Common myeloid progenitor, CD34-positive (primary cell): ENCODE measurements around the gene CLDN22. TPM values are rescaled to one million over a fixed set of nuclear protein-coding genes. Genes with fewer than 3 reads are reported as not detected.

ENCODE experiments used
- CTCF ChIA-PET: fragments of 350-600 bp; sonication (Branson Sonifier 250); formaldehyde crosslinking; loops from one replicate; lab custom pipeline; 2021; ENCODE audit warnings: antibody characterized with exemption; lab: Charles Lee
- POLR2A ChIA-PET: fragments of 350-600 bp; sonication (Branson Sonifier 250); formaldehyde crosslinking; loops from one replicate; lab custom pipeline; 2021; ENCODE audit warnings: antibody characterized with exemption; lab: Charles Lee
- DNase-seq, 3 donors: peaks; one replicate each; pipeline versions ENCODE4 v3.0.0 to v3.0.0-alpha.2; 2013
- H3K27ac ChIP-seq, 2 experiments: 1 replicate in 1 of 2; 2 replicates in 1 of 2; pipeline ENCODE4 v1.7.0; 2013; ENCODE audit warnings: inconsistent platforms in 2 of 2, low read length in 2 of 2, mild to moderate bottlenecking in 2 of 2, low read depth in 1 of 2, moderate library complexity in 1 of 2; ENCODE audit not compliant: severe bottlenecking in 2 of 2, insufficient read depth in 1 of 2, poor library complexity in 1 of 2
- H3K27me3 ChIP-seq, 5 experiments: replicated peaks in 2 of 5; 1 replicate in 3 of 5; 2 replicates in 2 of 5; pipeline versions ENCODE4 v1.6.1 to v1.7.0; 2013; ENCODE audit warnings: low read length in 4 of 5, mild to moderate bottlenecking in 2 of 5, moderate library complexity in 2 of 5, inconsistent platforms in 1 of 5; ENCODE audit not compliant: insufficient read depth in 5 of 5, control insufficient read depth in 4 of 5
- H3K36me3 ChIP-seq, 4 experiments: 1 replicate in 2 of 4; 2 replicates in 2 of 4; pipeline versions ENCODE4 v1.6.1 to v1.7.0; 2013; ENCODE audit warnings: low read length in 3 of 4, control low read depth in 1 of 4, mild to moderate bottlenecking in 1 of 4; ENCODE audit not compliant: control insufficient read depth in 4 of 4, insufficient read depth in 4 of 4
- H3K4me1 ChIP-seq, 4 experiments: 1 replicate in 3 of 4; 2 replicates in 1 of 4; pipeline versions ENCODE4 v1.6.1 to v1.7.1; 2013; ENCODE audit warnings: low read length in 3 of 4, mild to moderate bottlenecking in 3 of 4, control low read depth in 1 of 4, inconsistent platforms in 1 of 4, moderate library complexity in 1 of 4; ENCODE audit not compliant: control insufficient read depth in 4 of 4, insufficient read depth in 4 of 4; ENCODE audit errors: control extremely low read depth in 1 of 4
- H3K4me3 ChIP-seq, 7 experiments: 1 replicate in 4 of 7; 2 replicates in 3 of 7; pipeline versions ENCODE4 v1.5.1 to v1.7.0; 2013; ENCODE audit warnings: mild to moderate bottlenecking in 7 of 7, low read length in 6 of 7, moderate library complexity in 6 of 7, inconsistent platforms in 2 of 7, low read depth in 2 of 7, control low read depth in 1 of 7; ENCODE audit not compliant: insufficient read depth in 4 of 7, control insufficient read depth in 1 of 7; ENCODE audit errors: extremely low read depth in 1 of 7
- H3K9me3 ChIP-seq, 5 experiments: 1 replicate in 4 of 5; 2 replicates in 1 of 5; pipeline versions ENCODE4 v1.6.1 to v1.7.1; 2013; ENCODE audit warnings: low read length in 4 of 5, mild to moderate bottlenecking in 2 of 5, inconsistent platforms in 1 of 5, low read depth in 1 of 5, moderate library complexity in 1 of 5; ENCODE audit not compliant: control insufficient read depth in 4 of 5, insufficient read depth in 2 of 5; ENCODE audit errors: control extremely low read depth in 1 of 5
- WGBS: methylation state at CpG from one replicate; pipeline ENCODE4 v1.1.5; 2013; ENCODE audit not compliant: insufficient coverage; 5-methylcytosine and 5-hydroxymethylcytosine counted together
- polyA plus RNA-seq: library from polyadenylated mRNA; unstranded; fragments of 120-200 nt; gene quantifications from one replicate; pipeline ENCODE4 v1.2.1, GENCODE V29; 2013

The CLDN22 gene
- polyA plus RNA-seq: 0.04 TPM

DNA sequence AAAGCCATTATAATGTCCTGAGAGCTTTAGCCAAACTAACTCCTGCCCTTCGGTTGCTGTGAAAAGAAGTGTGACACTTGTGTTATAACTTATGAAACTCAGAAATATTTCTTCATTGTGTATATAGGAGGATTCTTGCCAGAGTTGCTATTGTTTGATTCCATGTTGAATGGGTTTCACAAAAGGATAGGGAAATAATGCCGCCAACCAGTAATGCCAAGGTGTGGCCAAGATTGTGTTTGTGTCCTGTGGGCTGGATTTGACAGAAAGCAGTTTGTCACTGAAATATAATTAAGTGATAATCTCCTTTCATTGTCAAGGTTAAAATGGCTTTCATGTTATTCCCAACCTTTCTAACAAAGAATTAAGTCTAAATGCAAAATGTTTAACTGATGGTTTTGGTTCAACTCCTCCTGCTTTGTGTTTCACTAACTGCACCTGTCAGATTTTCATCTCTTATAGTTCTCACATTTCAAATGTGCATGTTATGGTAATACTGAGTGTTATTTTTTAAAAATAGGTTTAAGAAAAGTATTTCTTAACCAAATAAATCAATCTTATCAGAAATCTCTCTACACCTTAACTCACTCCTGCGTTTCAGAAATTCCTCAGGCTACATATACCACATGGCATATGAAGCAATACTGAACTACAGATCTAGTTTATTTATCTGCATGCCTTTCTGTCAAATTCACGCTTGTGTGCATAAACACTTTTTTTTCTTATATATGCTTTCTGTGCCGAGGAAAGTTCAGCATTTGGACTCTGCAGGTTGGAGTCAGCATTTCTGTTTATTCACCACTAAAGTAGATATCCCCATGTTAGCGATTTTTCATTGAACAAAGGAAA is at the start of gene CLDN22:
Gene CLDN22, minus strand, starts transcription at position 66 of the 849 bp plus-strand sequence. Its CDS starts 58 bp downstream, at position 8.
- Histone ChIP-seq H3K9me3 (no peaks in the 10 kb centered on the region), H3K27me3 (no peaks in the 10 kb centered on the region), H3K27ac (no peak within 1 kb of the TSS), H3K4me3 (no peak within 1 kb of the TSS), H3K4me1 (no peaks in the 10 kb centered on the region), H3K36me3 (peaks cover 0 to 2% (median 0%) of the 10 kb centered on the region in 4 experiments)
- POLR2A ChIA-PET: no interaction called here
- CTCF ChIA-PET: no interaction called here
- DNase-seq: no peak
- WGBS: 98% methylated on average over 4 of the region's 6 CpGs

DNA sequence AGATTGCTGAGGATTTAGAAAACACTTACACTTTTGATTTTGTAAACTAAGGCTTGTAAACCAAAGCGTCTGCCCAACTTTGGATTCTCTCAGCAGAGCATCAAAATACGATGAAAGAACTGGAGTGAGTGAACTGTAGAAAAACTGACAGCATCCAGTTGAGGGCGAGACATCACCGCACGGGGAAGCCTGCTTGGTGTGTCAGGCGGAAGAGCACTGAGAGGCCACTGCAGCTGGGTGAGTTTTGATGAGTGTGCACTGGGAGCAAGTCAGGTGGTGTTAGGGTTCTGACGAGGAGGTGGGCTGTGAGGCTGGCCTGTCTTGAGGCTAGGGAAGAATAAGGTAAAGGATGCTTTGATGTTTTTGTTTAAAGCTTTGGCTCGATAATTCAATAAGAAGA is 49.0 kb upstream of the CLDN22 start:
- ChIA-PET CTCF (interaction anchor here (1.7 kb wide), 1 partner anchor 16 kb away, joined by 4 read pairs; no protein-coding TSS in a partner anchor), POLR2A (no interaction called here)
- Histone ChIP-seq H3K4me1 (peaks cover 0 to 7% (median 2%) of the 10 kb centered on the region in 4 experiments), H3K4me3 (no peak overlapping the region), H3K27ac (no peak overlapping the region), H3K9me3 (peaks cover 1 to 8% (median 4%) of the 10 kb centered on the region in 5 experiments), H3K36me3 (no peaks in the 10 kb centered on the region), H3K27me3 (no peaks in the 10 kb centered on the region)
- WGBS: 85% methylated on average over 8 of the region's 8 CpGs
- DNase-seq: no peak

DNA sequence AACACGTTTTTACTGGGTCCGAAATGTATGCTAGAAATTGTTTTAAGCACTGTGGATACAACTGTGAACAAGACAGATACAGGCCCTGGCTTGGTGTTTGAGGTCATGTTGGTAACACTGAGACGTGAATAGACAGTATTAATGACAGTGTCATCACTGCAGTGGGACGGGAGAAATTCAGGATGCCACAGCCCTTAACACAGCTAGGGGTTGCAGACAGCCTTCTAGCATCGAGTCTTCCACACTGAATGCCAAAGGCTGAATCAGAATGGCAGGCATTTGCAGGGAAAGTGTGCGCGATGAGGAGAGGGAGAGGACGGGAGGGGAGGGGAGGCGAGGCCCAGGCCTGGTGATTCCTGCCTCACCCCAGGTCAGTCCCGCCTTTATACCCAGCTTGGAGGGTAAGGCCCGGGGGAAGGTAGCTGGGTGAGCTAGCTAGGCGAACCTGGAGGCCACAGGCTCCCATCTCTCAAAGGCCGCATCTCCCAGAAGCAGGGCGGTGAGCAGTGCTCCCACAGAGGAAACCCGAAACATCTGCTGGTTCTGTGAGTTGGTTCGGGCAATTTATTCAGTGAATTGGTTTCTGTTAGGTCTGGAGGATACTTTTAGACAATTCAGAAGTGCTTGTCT is 46.2 kb upstream of the CLDN22 start:
- H3K27ac ChIP-seq: no peak overlapping the region
- no peak overlapping the region for H3K4me3 ChIP-seq
- no peaks in the 10 kb centered on the region for H3K27me3 ChIP-seq
- WGBS: 94% methylated on average over 10 of the region's 16 CpGs
- peaks cover 0 to 10% (median 2%) of the 10 kb centered on the region in 4 experiments for H3K4me1 ChIP-seq
- DNase-seq: no peak
- no peaks in the 10 kb centered on the region for H3K9me3 ChIP-seq
- H3K36me3 ChIP-seq: no peaks in the 10 kb centered on the region
- CTCF ChIA-PET: no interaction called here
- POLR2A ChIA-PET: no interaction called here

- ChIA-PET POLR2A (no interaction called here), CTCF (no interaction called here)
- 83% methylated on average over 10 of the region's 10 CpGs for WGBS
- Histone ChIP-seq H3K9me3 (peaks cover 0 to 3% (median 0%) of the 10 kb centered on the region in 5 experiments), H3K27ac (no peak overlapping the region), H3K4me3 (no peak overlapping the region), H3K36me3 (no peaks in the 10 kb centered on the region), H3K4me1 (peaks cover 0 to 10% (median 2%) of the 10 kb centered on the region in 4 experiments), H3K27me3 (no peaks in the 10 kb centered on the region)
- no peak for DNase-seq
Measured at GRCh38 chr4:183364025-183364424, 43.9 kb upstream of the CLDN22 start.

DNA sequence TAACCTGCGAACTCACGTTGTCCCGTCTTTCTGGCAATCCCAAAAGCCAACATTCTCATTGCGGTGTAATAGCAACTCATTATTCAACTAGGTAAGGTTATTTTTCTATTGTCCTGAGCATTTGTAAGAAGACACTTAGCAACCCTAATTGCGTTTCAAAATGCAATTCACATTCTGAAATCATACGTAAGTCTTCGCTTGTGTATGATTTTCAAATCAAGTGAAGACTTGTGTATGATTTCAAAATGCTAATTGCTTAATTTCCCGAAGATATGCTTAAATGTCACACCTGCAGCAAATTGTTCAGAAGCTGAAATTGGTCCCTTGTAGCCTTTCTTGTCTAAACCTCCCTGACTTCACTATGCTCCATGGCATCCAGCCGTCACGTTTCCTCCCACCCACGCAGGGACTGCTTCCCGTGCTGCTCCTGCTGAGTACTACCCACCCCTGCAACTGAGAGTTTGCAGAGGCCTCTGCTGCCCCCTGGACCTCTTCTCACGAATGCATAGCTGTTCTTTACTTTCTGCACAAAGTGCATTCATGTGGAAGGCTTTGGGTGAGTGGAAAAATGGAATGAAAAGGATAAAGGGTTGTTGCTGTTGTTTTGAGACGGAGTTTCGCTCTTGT is 43.0 kb upstream of the CLDN22 start:
- WGBS: 86% methylated on average over 11 of the region's 15 CpGs
- POLR2A ChIA-PET: no interaction called here

GRCh38 chr4:183362036-183362435 is 42.0 kb upstream of the CLDN22 start:
- CTCF ChIA-PET: no interaction called here
- no peak overlapping the region for H3K27ac ChIP-seq

More for the DNA sequence above, 43.0 kb upstream of the CLDN22 start:
- Histone ChIP-seq H3K36me3 (no peaks in the 10 kb centered on the region), H3K4me1 (peaks cover 0 to 10% (median 2%) of the 10 kb centered on the region in 4 experiments), H3K27me3 (no peaks in the 10 kb centered on the region), H3K4me3 (no peak overlapping the region), H3K27ac (no peak overlapping the region), H3K9me3 (peaks cover 0 to 3% (median 0%) of the 10 kb centered on the region in 5 experiments)
- DNase-seq: no peak
- CTCF ChIA-PET: no interaction called here

More at GRCh38 chr4:183362036-183362435, 42.0 kb upstream of the CLDN22 start:
- WGBS: 100% methylated on average over 3 of the region's 4 CpGs
- H3K9me3 ChIP-seq: peaks cover 0 to 3% (median 0%) of the 10 kb centered on the region in 5 experiments
- no peaks in the 10 kb centered on the region for H3K36me3 ChIP-seq
- POLR2A ChIA-PET: no interaction called here
- no peak for DNase-seq
- peaks cover 0 to 10% (median 2%) of the 10 kb centered on the region in 4 experiments for H3K4me1 ChIP-seq
- H3K27me3 ChIP-seq: no peaks in the 10 kb centered on the region
- H3K4me3 ChIP-seq: no peak overlapping the region
